A673 (cell line): ENCODE data around the gene C19orf12. TPM values are rescaled to one million over a fixed set of nuclear protein-coding genes. Genes with fewer than 3 reads are reported as not detected.

ENCODE experiments used
- BruUV-seq: library from RNA; stranded (reverse); fragments of 400-500 nt; replicated peaks from 2 replicates; lab custom pipeline; 2021; lab: Mats Ljungman, UMichigan
- CTCF ChIA-PET: fragments of 300-600 bp; sonication (Branson Sonifier 250); formaldehyde crosslinking; loops from one replicate; lab custom pipeline; 2022; ENCODE audit warnings: antibody characterized with exemption; lab: Charles Lee
- POLR2A ChIA-PET: fragments of 300-600 bp; sonication (Branson Sonifier 250); formaldehyde crosslinking; loops from one replicate; lab custom pipeline; 2022; ENCODE audit warnings: antibody characterized with exemption; ENCODE audit not compliant: low non-redundant PET; lab: Charles Lee
- DNase-seq: peaks from one replicate; pipeline ENCODE4 v3.0.0-alpha.2; 2015; ENCODE audit warnings: low spot score
- H3K27ac ChIP-seq: fragments of 200-600 bp; sonication (generic); 2 replicates; pipeline ENCODE4 v1.5.1; 2016; ENCODE audit warnings: mixed run types, low read depth, mild to moderate bottlenecking, mixed read lengths, antibody characterized with exemption, low read length; ENCODE audit not compliant: poor library complexity, severe bottlenecking
- H3K27me3 ChIP-seq: fragments of 200-600 bp; sonication (generic); replicated peaks from 2 replicates; pipeline ENCODE4 v1.6.1; 2017; ENCODE audit warnings: mixed run types, low read depth, mild to moderate bottlenecking, mixed read lengths, antibody characterized with exemption, low read length; ENCODE audit not compliant: insufficient read depth, poor library complexity
- H3K36me3 ChIP-seq: fragments of 200-600 bp; sonication (generic); 2 replicates; pipeline ENCODE4 v1.6.1; 2016; ENCODE audit warnings: mixed run types, mild to moderate bottlenecking, mixed read lengths, antibody characterized with exemption, low read length; ENCODE audit not compliant: insufficient read depth, poor library complexity, severe bottlenecking
- H3K4me1 ChIP-seq: fragments of 200-600 bp; sonication (generic); 2 replicates; pipeline ENCODE4 v1.6.1; 2017; ENCODE audit warnings: mixed run types, mild to moderate bottlenecking, mixed read lengths, antibody characterized with exemption, low read length; ENCODE audit not compliant: insufficient read depth, poor library complexity, severe bottlenecking
- H3K4me3 ChIP-seq: fragments of 200-600 bp; sonication (generic); 2 replicates; pipeline ENCODE4 v1.5.1; 2016; ENCODE audit warnings: low read depth, mixed run types, mild to moderate bottlenecking, mixed read lengths, low read length; ENCODE audit not compliant: poor library complexity, severe bottlenecking
- H3K9me3 ChIP-seq: fragments of 200-600 bp; sonication (generic); 2 replicates; pipeline ENCODE4 v1.6.1; 2016; ENCODE audit warnings: mixed run types, low read depth, mild to moderate bottlenecking, mixed read lengths, antibody characterized with exemption, low read length; ENCODE audit not compliant: poor library complexity, severe bottlenecking
- CTCF ChIP-seq: fragments of 300-800, 200-600 bp; sonication (generic); conservative IDR thresholded peaks from 2 replicates; pipeline ENCODE4 v1.5.1; 2017; ENCODE audit warnings: low read depth, mild to moderate bottlenecking, antibody characterized with exemption, low read length, moderate library complexity, mixed read lengths
- EZH2 ChIP-seq: fragments of 200-600 bp; sonication (generic); IDR thresholded peaks from 2 replicates; pipeline ENCODE4 v1.6.1; 2017; ENCODE audit warnings: borderline replicate concordance, low read depth, mild to moderate bottlenecking, mixed read lengths, antibody characterized with exemption, low read length; ENCODE audit not compliant: poor library complexity, severe bottlenecking
- intact Hi-C: fragments of 100-400 bp; cut with micrococcal nuclease; formaldehyde crosslinking; loops from one replicate; pipeline ENCODE4 v1.10.0; 2022; ENCODE audit not compliant: unreplicated experiment
- total RNA-seq: library from RNA; stranded (reverse); gene quantifications from 2 replicates; pipeline ENCODE4 v1.2.3, GENCODE V29; 2021

The C19orf12 gene
- total RNA-seq, 1 experiment from 2014 or later = 26.8 TPM

GRCh38 chr19:29717051-29717450 is 2.0 kb upstream of the C19orf12 start:
- Histone ChIP-seq H3K27ac (no peak overlapping the region), H3K4me1 (peaks cover 8% of the 10 kb centered on the region), H3K9me3 (no peaks in the 10 kb centered on the region), H3K4me3 (no peak overlapping the region), H3K27me3 (no peaks in the 10 kb centered on the region), H3K36me3 (no peaks in the 10 kb centered on the region)
- intact Hi-C loops = no loop called here
- CTCF ChIA-PET = interaction anchor here (0.6 to 1.8 kb wide), 6 partner anchors 8 to 111 kb away, joined by 3 to 12 read pairs (median 6); partner anchors contain the start of gene POP4
- no TSS peak for BruUV-seq
- DNase-seq = no peak
- no peak for TF ChIP-seq CTCF
- no peak for TF ChIP-seq EZH2
- POLR2A ChIA-PET = interaction anchor here (0.5 kb wide), 1 partner anchor 110 kb away, joined by 3 read pairs; no protein-coding TSS in a partner anchor

GRCh38 chr19:29715701-29716581 is 880 bp upstream of the C19orf12 start:
- H3K36me3 ChIP-seq = no peaks in the 10 kb centered on the region
- peaks cover 8% of the 10 kb centered on the region for H3K4me1 ChIP-seq
- ChIA-PET POLR2A (no interaction called here), CTCF (interaction anchor here (0.7 to 1.8 kb wide), 6 partner anchors 10 to 109 kb away, joined by 3 to 12 read pairs (median 6); partner anchors contain the start of gene POP4)
- no peaks in the 10 kb centered on the region for H3K9me3 ChIP-seq
- intact Hi-C loops = loop anchor here (1.0 kb wide), 1 partner anchor 106 kb away; no protein-coding TSS in a partner anchor
- peak overlapping the region; percentile 94 for H3K27ac ChIP-seq
- peak overlapping the region; percentile 87 for H3K4me3 ChIP-seq
- DNase-seq = no peak
- BruUV-seq = TSS peak; percentile 75
- TF ChIP-seq EZH2 = no peak
- TF ChIP-seq CTCF = no peak
- H3K27me3 ChIP-seq = no peaks in the 10 kb centered on the region

- H3K36me3 ChIP-seq = no peaks in the 10 kb centered on the region
- TF ChIP-seq EZH2 (no peak), CTCF (no peak)
- H3K9me3 ChIP-seq = no peaks in the 10 kb centered on the region
- intact Hi-C loops = no loop called here
- ChIA-PET CTCF (interaction anchor here (0.5 to 0.9 kb wide), 3 partner anchors 12 to 246 kb away, joined by 3 read pairs; no protein-coding TSS in a partner anchor), POLR2A (no interaction called here)
- no peaks in the 10 kb centered on the region for H3K27me3 ChIP-seq
- H3K27ac ChIP-seq = peak overlapping the region; percentile 94
- peak overlapping the region; percentile 87 for H3K4me3 ChIP-seq
- no TSS peak for BruUV-seq
- peaks cover 8% of the 10 kb centered on the region for H3K4me1 ChIP-seq
- DNase-seq = no peak
These were observed 599 bp downstream of the C19orf12 start for GRCh38 chr19:29714371-29714952.
